ENCODE measurements around the gene CHAC2. TPM values are rescaled to one million over a fixed set of nuclear protein-coding genes. Genes with fewer than 3 reads are reported as not detected.
"Not testable (repeated sequence)": the region's sequence is repeated elsewhere in the genome, so short reads cannot be mapped to it uniquely, and the experiment has no call there.

Gene CHAC2
- total RNA-seq, 6 experiments from 2014 or later, result 4.7 to 7.2 (median 5.4) TPM

DNA sequence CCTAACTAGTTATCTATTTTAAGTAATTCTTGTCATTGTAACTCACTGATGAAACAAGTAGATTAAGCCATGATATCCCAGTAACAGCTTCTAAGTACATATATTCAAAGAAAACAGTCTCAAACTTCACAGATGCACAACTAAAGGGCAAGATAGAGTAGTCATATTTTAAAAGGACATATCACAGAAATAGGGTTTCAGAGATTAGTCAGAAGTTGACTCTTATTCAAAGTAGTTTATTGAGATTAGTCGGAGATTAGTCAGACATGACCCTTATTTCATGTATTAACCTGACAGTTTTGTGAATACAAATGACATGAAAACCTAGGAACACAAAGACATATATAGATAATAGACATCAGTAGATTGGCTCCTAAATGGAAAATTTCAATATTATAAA, 15.9 kb upstream of the CHAC2 start:
- Mint-ChIP-seq H3K27ac (peak overlapping the region; percentile 53), H3K9me3 (no peaks in the 10 kb centered on the region), H3K4me3 (peak overlapping the region; percentile 48), H3K36me3 (ENCODE audit: low read depth) (peaks cover 24% of the 10 kb centered on the region), H3K27me3 (ENCODE audit: insufficient read depth) (no peaks in the 10 kb centered on the region), H3K4me1 (ENCODE audit: low read depth) (peaks cover 37% of the 10 kb centered on the region)
- peak; percentile 63 for DNase-seq
- TF ChIP-seq, protein P1, sequence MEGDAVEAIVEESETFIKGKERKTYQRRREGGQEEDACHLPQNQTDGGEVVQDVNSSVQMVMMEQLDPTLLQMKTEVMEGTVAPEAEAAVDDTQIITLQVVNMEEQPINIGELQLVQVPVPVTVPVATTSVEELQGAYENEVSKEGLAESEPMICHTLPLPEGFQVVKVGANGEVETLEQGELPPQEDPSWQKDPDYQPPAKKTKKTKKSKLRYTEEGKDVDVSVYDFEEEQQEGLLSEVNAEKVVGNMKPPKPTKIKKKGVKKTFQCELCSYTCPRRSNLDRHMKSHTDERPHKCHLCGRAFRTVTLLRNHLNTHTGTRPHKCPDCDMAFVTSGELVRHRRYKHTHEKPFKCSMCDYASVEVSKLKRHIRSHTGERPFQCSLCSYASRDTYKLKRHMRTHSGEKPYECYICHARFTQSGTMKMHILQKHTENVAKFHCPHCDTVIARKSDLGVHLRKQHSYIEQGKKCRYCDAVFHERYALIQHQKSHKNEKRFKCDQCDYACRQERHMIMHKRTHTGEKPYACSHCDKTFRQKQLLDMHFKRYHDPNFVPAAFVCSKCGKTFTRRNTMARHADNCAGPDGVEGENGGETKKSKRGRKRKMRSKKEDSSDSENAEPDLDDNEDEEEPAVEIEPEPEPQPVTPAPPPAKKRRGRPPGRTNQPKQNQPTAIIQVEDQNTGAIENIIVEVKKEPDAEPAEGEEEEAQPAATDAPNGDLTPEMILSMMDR (IDR thresholded peaks at IDR 0.05), result no peak

GRCh38 chr2:53752385-53752784, 15.2 kb upstream of the CHAC2 start:
- Mint-ChIP-seq H3K36me3 (ENCODE audit: low read depth) (peaks cover 29% of the 10 kb centered on the region), H3K27ac (peak overlapping the region; percentile 13; the same call in 1 of the 2 replicates), H3K4me3 (no peak overlapping the region), H3K9me3 (no peaks in the 10 kb centered on the region), H3K4me1 (ENCODE audit: low read depth) (peaks cover 37% of the 10 kb centered on the region), H3K27me3 (ENCODE audit: insufficient read depth) (no peaks in the 10 kb centered on the region)
- DNase-seq, result no peak
- TF ChIP-seq, protein P1 (IDR thresholded peaks at IDR 0.05), result no peak

DNA sequence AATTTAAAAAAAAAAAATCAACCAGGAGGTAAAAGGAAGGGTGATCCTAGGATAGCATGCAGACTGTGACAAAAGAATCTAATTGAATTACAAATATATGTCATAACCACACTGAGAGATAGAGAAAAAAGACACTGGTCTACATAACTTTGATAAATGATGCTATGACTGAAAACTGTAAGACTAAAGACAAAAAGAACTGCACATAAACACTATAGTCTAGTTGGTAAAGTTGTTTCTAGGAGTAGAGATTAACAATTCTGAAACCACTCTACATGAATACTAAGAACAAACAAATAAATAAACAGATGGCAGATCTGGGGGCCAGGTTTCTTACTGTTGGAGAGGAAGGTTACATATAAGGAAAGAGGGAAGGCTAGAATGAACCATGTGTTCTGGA, 14.6 kb upstream of the CHAC2 start:
- TF ChIP-seq, protein P1 (IDR thresholded peaks at IDR 0.05), result no peak
- H3K4me1 Mint-ChIP-seq (ENCODE audit: low read depth), result peaks cover 37% of the 10 kb centered on the region
- no peak for DNase-seq
- no peak overlapping the region for H3K27ac Mint-ChIP-seq
- no peak overlapping the region for H3K4me3 Mint-ChIP-seq
- H3K9me3 Mint-ChIP-seq, result no peaks in the 10 kb centered on the region
- H3K36me3 Mint-ChIP-seq (ENCODE audit: low read depth), result peaks cover 28% of the 10 kb centered on the region
- H3K27me3 Mint-ChIP-seq (ENCODE audit: insufficient read depth), result no peaks in the 10 kb centered on the region

GRCh38 chr2:53755121-53755520, 12.5 kb upstream of the CHAC2 start:
- no peaks in the 10 kb centered on the region for H3K9me3 Mint-ChIP-seq
- no peak overlapping the region for H3K4me3 Mint-ChIP-seq
- H3K27me3 Mint-ChIP-seq (ENCODE audit: insufficient read depth), result no peaks in the 10 kb centered on the region
- TF ChIP-seq, protein P1 (IDR thresholded peaks at IDR 0.05), result no peak
- peaks cover 37% of the 10 kb centered on the region for H3K4me1 Mint-ChIP-seq (ENCODE audit: low read depth)
- peaks cover 19% of the 10 kb centered on the region for H3K36me3 Mint-ChIP-seq (ENCODE audit: low read depth)
- no peak for DNase-seq
- H3K27ac Mint-ChIP-seq, result no peak overlapping the region

- TF ChIP-seq, protein P1 (IDR thresholded peaks at IDR 0.05), result no peak
- Mint-ChIP-seq H3K36me3 (ENCODE audit: low read depth) (peaks cover 21% of the 10 kb centered on the region), H3K27me3 (ENCODE audit: insufficient read depth) (no peaks in the 10 kb centered on the region), H3K27ac (no peak overlapping the region), H3K4me3 (no peak overlapping the region), H3K9me3 (no peaks in the 10 kb centered on the region), H3K4me1 (ENCODE audit: low read depth) (peaks cover 23% of the 10 kb centered on the region)
- DNase-seq, result no peak
Observed at GRCh38 chr2:53756644-53757043, 11.0 kb upstream of the CHAC2 start.

GRCh38 chr2:53757206-53757605, 10.4 kb upstream of the CHAC2 start:
- not testable (repeated sequence) for H3K4me3 Mint-ChIP-seq; DNase-seq; H3K27ac Mint-ChIP-seq; H3K27me3 Mint-ChIP-seq (ENCODE audit: insufficient read depth); H3K9me3 Mint-ChIP-seq
- Mint-ChIP-seq H3K4me1 (ENCODE audit: low read depth) (peaks cover 18% of the 10 kb centered on the region), H3K36me3 (ENCODE audit: low read depth) (peaks cover 25% of the 10 kb centered on the region)
